NCI-H2227 (cell line): ENCODE measurements around the gene LIMA1.
"Not testable (repeated sequence)": the region's sequence is repeated elsewhere in the genome, so short reads cannot be mapped to it uniquely, and the experiment has no call there.

ENCODE experiments used
- DNase-seq: peaks from one replicate; lab custom pipeline; 2025; ENCODE audit not compliant: unreplicated experiment; lab: John Stamatoyannopoulos, UW

The LIMA1 gene

GRCh38 chr12:50290692-50291091 lies 7.4 kb upstream of the LIMA1 start:
- not testable (repeated sequence) for DNase-seq

GRCh38 chr12:50287271-50287670 lies 4.0 kb upstream of the LIMA1 start:
- DNase-seq: no peak

GRCh38 chr12:50285253-50285652 lies 1.9 kb upstream of the LIMA1 start:
- no peak for DNase-seq

- no peak for DNase-seq
Measured at GRCh38 chr12:50282721-50283228, 545 bp downstream of the LIMA1 start.

GRCh38 chr12:50279501-50279900 lies 3.8 kb downstream of the LIMA1 start:
- DNase-seq: no peak

- DNase-seq: no peak
Measured at GRCh38 chr12:50276912-50277671, 6.2 kb downstream of the LIMA1 start.

- no peak for DNase-seq
Measured at GRCh38 chr12:50276068-50276467, 7.3 kb downstream of the LIMA1 start.

- DNase-seq: no peak
Measured at GRCh38 chr12:50275556-50275955, 7.8 kb downstream of the LIMA1 start.

- DNase-seq: not testable (repeated sequence)
Measured at GRCh38 chr12:50275127-50275526, 8.2 kb downstream of the LIMA1 start.

- no peak for DNase-seq
Measured at GRCh38 chr12:50271724-50272247, 11.5 kb downstream of the LIMA1 start.

- DNase-seq: no peak
Measured at GRCh38 chr12:50268482-50268881, 14.8 kb downstream of the LIMA1 start.

- DNase-seq: no peak
Measured at GRCh38 chr12:50265770-50266524, 17.4 kb downstream of the LIMA1 start.

GRCh38 chr12:50263832-50264231 lies 19.5 kb downstream of the LIMA1 start:
- no peak for DNase-seq

- no peak for DNase-seq
Measured at GRCh38 chr12:50261654-50262053, 21.7 kb downstream of the LIMA1 start.

- no peak for DNase-seq
Measured at GRCh38 chr12:50258167-50258551, 25.2 kb downstream of the LIMA1 start.

GRCh38 chr12:50257236-50258166 lies 25.8 kb downstream of the LIMA1 start:
- peak; percentile 43 for DNase-seq

- DNase-seq: no peak
Measured at GRCh38 chr12:50256761-50257160, 26.6 kb downstream of the LIMA1 start.

GRCh38 chr12:50252977-50253602 lies 30.2 kb downstream of the LIMA1 start:
- DNase-seq: no peak

- DNase-seq: no peak
Measured at GRCh38 chr12:50251619-50252252, 31.6 kb downstream of the LIMA1 start.
